ENCODE measurements around the gene FXYD5. TPM values are rescaled to one million over a fixed set of nuclear protein-coding genes. Genes with fewer than 3 reads are reported as not detected.

Gene FXYD5
- polyA plus RNA-seq, 2 of the 4 experiments (the other 2 are of a cell fraction), result 70.8 to 113 TPM

DNA sequence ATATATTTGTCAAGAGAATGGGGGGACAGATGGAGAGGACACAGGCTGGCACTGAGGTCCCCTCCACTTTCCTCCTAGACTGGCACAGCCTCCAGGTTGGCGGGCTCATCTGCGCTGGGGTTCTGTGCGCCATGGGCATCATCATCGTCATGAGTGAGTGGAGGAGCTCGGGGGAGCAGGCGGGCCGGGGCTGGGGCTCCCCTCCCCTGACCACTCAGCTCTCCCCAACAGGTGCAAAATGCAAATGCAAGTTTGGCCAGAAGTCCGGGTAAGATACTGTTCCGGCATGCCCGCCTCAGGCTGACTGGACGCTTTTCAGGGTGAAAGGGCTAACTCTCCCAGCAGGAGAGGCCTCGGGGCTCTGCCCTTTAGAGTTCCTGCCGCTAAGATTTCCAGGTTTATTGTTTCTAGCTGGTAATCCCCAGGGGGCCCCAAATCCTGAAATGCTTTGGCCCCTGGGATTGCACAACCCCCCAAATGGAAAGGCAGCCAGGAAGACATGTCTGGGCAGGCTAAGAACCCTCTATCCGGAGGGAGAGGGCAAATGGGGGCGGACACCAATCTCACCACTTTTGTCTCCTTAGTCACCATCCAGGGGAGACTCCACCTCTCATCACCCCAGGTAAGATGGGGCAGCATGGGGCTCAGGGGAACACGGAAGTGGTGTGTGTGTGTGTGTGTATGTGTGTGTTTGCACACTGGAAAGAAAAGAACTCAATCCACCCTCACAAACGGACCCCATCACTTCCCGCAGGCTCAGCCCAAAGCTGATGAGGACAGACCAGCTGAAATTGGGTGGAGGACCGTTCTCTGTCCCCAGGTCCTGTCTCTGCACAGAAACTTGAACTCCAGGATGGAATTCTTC lies 31.6 kb upstream of the FXYD5 start:
- Histone ChIP-seq H3K27ac (no peak overlapping the region), H3K4me2 (no peak overlapping the region), H3K4me3 (no peak overlapping the region), H3K4me1 (peaks cover 22% of the 10 kb centered on the region), H3K9me3 (no peaks in the 10 kb centered on the region)
- TF ChIP-seq EP300 (IDR thresholded peaks at IDR 0.05) (no peak), SREBF2 (IDR thresholded peaks at IDR 0.05) (no peak), MYC (IDR thresholded peaks at IDR 0.05; ENCODE audit: borderline replicate concordance, low read length) (no peak), BCL3 (IDR thresholded peaks at IDR 0.05) (no peak), CEBPB (IDR thresholded peaks at IDR 0.05) (peak in 1 of 2 experiments; percentile 53; a peak in 1 of 4 replicates), SMC3 (IDR thresholded peaks at IDR 0.05) (no peak), ZNF302 (CRISPR knock-in tag; IDR thresholded peaks at IDR 0.05) (no peak)
- DNase-seq (ENCODE audit: low read depth in 1 of 2, low spot score in 1 of 2) (no peak), FAIRE-seq (peak; percentile 18), ATAC-seq (no peak)
- 81% methylated on average over 19 of the region's 19 CpGs for WGBS (ENCODE audit: missing lambda C conversion rate)
- ChIA-PET CTCF (interaction anchor here (0.6 to 7.6 kb wide), 9 partner anchors 7 to 387 kb away, joined by 3 to 145 read pairs (median 4); partner anchors contain the start of genes FXYD1, FXYD3 and LGI4), POLR2A (no interaction called here)

GRCh38 chr19:35123573-35123972 lies 31.0 kb upstream of the FXYD5 start:
- ATAC-seq (no peak), DNase-seq (ENCODE audit: low read depth in 1 of 2, low spot score in 1 of 2) (no peak), FAIRE-seq (no peak)
- CTCF ChIA-PET, result interaction anchor here (1.0 to 7.6 kb wide), 10 partner anchors 7 to 386 kb away, joined by 3 to 145 read pairs (median 4); partner anchors contain the start of genes FXYD1, FXYD3 and LGI4
- Histone ChIP-seq H3K4me1 (peaks cover 22% of the 10 kb centered on the region), H3K9me3 (no peaks in the 10 kb centered on the region), H3K4me2 (peak overlapping the region; percentile 91), H3K4me3 (no peak overlapping the region), H3K27ac (no peak overlapping the region; a peak in 2 of 6 replicates)
- WGBS (ENCODE audit: missing lambda C conversion rate), result 74% methylated on average over 5 of the region's 5 CpGs
- POLR2A ChIA-PET, result no interaction called here
- TF ChIP-seq CHD4 (IDR thresholded peaks at IDR 0.05; ENCODE audit: borderline replicate concordance) (no peak), RNF2 (IDR thresholded peaks at IDR 0.05; ENCODE audit: borderline replicate concordance, low read depth) (no peak), POLR2AphosphoS2 (conservative IDR thresholded peaks at IDR 0.05; ENCODE audit: low read length) (no peak), ELK1 (IDR thresholded peaks at IDR 0.05; ENCODE audit: low read depth, low read length) (no peak), POLR2A (IDR thresholded peaks at IDR 0.05; ENCODE audit: low read length) (no peak), GATA3 (IDR thresholded peaks at IDR 0.05; ENCODE audit: borderline replicate concordance) (no peak), BCL3 (IDR thresholded peaks at IDR 0.05) (no peak)
- TF ChIP-seq, protein P1, sequence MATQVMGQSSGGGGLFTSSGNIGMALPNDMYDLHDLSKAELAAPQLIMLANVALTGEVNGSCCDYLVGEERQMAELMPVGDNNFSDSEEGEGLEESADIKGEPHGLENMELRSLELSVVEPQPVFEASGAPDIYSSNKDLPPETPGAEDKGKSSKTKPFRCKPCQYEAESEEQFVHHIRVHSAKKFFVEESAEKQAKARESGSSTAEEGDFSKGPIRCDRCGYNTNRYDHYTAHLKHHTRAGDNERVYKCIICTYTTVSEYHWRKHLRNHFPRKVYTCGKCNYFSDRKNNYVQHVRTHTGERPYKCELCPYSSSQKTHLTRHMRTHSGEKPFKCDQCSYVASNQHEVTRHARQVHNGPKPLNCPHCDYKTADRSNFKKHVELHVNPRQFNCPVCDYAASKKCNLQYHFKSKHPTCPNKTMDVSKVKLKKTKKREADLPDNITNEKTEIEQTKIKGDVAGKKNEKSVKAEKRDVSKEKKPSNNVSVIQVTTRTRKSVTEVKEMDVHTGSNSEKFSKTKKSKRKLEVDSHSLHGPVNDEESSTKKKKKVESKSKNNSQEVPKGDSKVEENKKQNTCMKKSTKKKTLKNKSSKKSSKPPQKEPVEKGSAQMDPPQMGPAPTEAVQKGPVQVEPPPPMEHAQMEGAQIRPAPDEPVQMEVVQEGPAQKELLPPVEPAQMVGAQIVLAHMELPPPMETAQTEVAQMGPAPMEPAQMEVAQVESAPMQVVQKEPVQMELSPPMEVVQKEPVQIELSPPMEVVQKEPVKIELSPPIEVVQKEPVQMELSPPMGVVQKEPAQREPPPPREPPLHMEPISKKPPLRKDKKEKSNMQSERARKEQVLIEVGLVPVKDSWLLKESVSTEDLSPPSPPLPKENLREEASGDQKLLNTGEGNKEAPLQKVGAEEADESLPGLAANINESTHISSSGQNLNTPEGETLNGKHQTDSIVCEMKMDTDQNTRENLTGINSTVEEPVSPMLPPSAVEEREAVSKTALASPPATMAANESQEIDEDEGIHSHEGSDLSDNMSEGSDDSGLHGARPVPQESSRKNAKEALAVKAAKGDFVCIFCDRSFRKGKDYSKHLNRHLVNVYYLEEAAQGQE (IDR thresholded peaks at IDR 0.05), result no peak
- TF ChIP-seq, protein P2, sequence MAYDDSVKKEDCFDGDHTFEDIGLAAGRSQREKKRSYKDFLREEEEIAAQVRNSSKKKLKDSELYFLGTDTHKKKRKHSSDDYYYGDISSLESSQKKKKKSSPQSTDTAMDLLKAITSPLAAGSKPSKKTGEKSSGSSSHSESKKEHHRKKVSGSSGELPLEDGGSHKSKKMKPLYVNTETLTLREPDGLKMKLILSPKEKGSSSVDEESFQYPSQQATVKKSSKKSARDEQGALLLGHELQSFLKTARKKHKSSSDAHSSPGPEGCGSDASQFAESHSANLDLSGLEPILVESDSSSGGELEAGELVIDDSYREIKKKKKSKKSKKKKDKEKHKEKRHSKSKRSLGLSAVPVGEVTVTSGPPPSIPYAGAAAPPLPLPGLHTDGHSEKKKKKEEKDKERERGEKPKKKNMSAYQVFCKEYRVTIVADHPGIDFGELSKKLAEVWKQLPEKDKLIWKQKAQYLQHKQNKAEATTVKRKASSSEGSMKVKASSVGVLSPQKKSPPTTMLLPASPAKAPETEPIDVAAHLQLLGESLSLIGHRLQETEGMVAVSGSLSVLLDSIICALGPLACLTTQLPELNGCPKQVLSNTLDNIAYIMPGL (CRISPR knock-in tag; IDR thresholded peaks at IDR 0.05; ENCODE audit: borderline replicate concordance), result no peak
